G401.6 (cell line): ENCODE results near the gene AADAC.
"Not testable (repeated sequence)": the region's sequence is repeated elsewhere in the genome, so short reads cannot be mapped to it uniquely, and the experiment has no call there.

Experiments
- FAIRE-seq: peaks from 2 replicates; lab custom pipeline; 2012; peaks lifted over from hg19 to GRCh38; lab: Jason Lieb, UNC

AADAC gene, protein sequence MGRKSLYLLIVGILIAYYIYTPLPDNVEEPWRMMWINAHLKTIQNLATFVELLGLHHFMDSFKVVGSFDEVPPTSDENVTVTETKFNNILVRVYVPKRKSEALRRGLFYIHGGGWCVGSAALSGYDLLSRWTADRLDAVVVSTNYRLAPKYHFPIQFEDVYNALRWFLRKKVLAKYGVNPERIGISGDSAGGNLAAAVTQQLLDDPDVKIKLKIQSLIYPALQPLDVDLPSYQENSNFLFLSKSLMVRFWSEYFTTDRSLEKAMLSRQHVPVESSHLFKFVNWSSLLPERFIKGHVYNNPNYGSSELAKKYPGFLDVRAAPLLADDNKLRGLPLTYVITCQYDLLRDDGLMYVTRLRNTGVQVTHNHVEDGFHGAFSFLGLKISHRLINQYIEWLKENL

GRCh38 chr3:151813799-151814198 lies at the start of gene AADAC:
TSS of gene AADAC (plus strand) at chr3:151814116. CDS start at chr3:151814163, 47 bp downstream.
- FAIRE-seq: no peak

- FAIRE-seq: not testable (repeated sequence)
Measured at GRCh38 chr3:151764699-151765098, 49.2 kb upstream of the AADAC start.

- FAIRE-seq: no peak
Measured at GRCh38 chr3:151765685-151766084, 48.2 kb upstream of the AADAC start.

DNA sequence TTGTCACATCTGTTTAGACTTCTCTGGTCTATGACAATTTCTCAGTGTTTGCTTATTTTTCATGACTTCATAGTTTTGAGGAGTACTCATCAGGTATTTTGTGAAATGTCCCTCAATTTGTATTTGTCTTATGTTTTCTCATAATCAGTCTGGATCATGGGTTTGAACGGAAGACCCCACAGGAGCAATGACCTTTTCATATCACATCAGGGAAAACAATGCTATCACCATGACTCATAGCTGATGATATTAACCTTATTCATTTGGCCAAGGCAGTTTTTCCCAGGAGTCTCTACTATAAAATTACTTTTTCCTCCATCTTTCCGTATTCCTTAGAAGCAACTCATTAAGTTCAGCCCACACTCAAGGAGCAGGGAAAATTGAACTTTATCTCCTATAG lies 47.5 kb upstream of the AADAC start:
- no peak for FAIRE-seq

DNA sequence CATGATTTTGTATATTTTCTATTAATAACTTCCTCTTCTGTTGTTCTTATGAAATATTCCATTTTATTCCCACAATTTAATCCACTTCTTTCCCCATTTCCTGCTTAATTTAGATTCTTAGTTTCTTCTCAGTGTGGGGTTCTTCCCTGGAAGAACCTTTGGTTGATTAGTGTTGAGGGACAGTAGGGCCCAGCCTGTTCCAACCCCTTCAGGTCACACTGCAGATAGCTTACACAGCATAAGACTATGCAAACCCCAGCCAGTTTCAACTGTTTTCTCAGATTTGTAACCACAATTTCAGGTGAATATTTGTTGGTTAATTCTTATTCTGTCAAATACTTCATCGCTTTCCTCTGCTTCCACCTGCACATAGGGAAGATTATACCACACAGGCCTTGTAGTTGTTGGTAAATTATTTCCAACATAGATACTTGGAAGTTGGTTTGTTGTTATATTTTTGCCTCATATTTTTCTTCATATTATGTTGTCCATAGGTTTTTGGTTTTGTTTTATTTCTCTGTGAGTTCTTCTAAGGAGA lies 45.5 kb upstream of the AADAC start:
- no peak for FAIRE-seq

- no peak for FAIRE-seq
Measured at GRCh38 chr3:151769175-151769574, 44.7 kb upstream of the AADAC start.

DNA sequence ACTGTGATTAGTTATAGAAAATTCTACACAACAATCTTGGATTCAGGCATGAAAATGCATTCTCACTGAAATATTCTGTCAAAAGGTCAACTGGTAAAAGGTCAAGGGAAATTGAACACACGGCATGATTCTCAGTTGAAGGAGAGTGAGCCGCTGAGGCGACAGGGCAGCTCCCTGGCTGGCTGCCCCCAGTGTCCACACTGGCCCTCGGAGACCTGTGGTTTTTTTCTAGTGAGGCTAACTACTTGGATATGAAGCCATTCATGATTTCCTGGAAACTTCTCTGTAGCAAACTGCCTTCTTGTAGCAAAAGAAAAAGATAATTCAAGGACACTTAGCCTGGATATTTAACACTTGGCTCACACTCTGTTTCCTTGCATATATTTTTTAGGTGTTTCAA lies 43.0 kb upstream of the AADAC start:
- no peak for FAIRE-seq

DNA sequence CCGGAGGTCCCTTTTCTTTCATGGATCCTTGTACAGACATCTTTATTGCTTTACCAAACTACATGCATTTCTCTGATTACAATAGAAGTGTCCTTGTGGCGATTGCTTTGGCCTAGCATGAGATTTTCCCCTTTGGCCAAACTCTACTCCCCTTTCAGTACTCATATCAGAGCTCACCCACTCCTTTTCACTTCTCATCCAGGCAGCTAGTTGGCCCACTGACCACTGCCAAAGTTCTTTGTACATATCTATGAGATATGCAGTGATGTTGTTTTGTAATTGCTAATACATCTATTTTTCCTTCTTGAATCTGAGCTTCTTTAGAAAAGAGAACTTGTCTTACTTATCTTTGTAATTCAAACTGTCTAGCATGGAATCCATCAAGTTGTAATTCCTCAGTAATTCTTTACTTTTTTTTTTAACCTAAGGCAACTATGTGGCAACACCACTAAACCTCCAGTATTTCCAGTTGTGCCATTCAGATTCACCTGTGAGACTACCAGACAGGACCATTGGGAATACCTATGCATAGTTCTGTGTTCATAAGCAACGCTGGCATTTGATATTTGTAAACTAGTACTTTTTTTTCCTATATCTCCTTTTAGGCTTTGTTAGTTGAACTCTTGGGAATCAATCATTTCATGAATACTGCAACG lies 41.0 kb upstream of the AADAC start:
- FAIRE-seq: no peak

DNA sequence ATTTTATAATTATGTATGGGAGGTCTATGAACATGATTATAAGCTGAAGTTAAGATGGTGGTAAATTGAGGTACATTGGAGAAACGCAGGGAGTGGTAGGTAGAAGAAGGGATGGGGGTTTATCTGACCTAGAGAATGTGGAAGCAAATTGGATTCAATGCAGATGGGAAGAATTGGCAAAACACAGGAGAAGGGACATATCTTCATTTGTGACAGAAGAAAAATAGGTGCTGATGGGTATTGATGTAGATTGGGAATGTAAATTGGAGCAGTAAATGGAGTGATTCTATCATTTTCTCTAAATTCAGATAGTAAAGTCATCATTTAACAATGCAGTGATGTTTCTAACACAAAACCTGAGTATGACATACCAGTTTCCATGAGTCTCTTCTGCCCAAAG lies 39.7 kb upstream of the AADAC start:
- FAIRE-seq: no peak

DNA sequence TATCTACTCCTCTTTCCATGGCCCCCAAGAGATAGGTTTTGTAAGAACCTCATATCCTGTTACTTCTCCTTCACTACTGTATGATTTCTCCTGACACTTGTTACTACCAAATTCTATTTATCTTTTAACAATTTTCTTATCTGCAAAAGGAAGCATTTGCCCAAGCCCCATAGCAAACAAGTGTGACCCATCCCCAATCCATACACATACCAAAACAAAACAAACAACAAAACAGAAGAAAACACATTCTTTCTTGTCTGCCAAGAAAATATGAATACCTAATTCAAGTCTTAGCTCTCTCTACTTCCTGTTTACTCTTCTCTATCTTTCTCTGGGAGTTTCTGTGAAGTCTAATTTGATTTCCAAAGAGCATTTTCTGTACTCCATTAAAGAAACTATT lies 39.0 kb upstream of the AADAC start:
- FAIRE-seq: no peak

DNA sequence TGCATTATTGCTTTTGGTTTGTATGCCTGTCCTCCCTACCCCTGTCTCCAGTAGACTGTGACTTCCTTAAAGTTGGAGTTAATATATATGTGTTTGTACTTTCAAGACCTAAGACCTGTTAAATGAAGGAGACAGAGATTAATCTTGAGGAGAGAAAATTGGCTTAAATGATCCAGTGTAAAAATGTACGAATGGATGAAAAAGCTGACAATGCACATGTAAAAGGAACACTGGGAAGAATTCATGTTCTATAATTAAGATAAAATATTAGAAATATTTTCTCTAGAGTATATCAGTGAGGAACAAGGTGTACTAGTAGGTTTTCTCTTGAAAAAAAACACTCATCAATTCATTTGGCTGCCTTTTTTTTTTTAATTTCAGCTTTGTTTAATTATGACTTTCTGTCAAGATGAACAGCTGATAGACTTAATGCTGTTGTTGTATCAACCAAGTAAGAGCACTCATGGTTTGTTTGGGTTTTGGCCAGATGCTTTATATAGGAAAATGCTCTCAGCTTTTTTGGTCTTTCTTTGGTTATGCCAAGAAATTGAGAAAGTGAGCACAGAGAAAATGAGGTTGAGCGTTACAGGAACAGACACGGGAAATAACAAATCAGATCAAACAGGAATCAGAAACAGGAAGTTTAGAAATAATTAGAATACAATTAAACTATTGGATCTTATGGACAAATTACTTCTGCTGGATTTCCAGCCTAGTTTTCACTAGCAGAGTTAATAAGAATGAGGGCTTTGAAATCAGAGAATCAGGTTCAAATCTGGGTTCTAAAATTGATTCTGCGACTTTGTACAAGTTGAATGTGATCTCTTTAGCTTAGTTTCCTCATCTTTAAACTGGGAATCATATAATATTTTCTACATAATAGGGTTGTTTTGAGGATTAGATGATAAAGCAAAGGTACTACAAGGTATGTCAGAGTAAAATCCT lies 38.3 kb upstream of the AADAC start:
- FAIRE-seq: no peak

GRCh38 chr3:151776259-151776740 lies 37.6 kb upstream of the AADAC start:
- no peak for FAIRE-seq

DNA sequence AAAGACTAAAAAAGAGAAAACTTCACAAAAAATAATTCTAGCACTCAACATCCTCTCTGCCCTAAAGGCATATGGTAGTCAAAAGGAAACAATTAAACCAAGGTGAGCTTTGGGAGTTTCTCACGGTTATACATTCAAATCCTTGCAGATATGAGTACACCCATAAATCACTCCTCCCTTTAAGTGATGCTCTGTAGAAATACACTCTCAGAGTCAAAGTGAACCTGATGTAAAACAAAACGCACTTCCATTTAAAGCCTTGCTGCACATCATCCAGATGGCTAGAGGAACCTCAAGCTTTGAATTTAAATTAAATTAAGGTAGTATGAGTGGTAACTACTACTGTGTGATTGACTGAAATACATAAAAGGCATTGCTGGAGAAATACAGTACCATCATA lies 36.0 kb upstream of the AADAC start:
- no peak for FAIRE-seq

DNA sequence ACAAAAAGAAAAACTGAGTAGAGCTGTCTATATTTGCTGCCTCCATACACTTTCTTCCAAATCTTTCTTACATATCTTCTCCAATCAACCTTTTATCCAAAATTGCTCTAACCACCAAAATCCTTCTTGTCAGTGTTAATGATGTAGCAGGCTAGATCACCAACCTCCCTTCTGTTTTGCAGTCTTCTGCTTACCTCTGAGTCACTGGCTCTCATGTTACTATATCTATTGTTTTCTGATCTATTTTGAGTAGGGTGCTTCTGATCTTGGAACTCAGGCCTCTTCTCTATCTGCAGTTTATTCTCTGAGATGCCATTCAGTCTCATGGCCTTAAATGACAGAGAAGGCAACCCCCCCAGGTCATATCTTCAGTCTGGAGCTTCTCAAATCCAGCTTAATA lies 26.3 kb upstream of the AADAC start:
- no peak for FAIRE-seq

GRCh38 chr3:151788401-151788800 lies 25.5 kb upstream of the AADAC start:
- FAIRE-seq: no peak

- FAIRE-seq: no peak
Measured at GRCh38 chr3:151789853-151790463, 24.0 kb upstream of the AADAC start.

DNA sequence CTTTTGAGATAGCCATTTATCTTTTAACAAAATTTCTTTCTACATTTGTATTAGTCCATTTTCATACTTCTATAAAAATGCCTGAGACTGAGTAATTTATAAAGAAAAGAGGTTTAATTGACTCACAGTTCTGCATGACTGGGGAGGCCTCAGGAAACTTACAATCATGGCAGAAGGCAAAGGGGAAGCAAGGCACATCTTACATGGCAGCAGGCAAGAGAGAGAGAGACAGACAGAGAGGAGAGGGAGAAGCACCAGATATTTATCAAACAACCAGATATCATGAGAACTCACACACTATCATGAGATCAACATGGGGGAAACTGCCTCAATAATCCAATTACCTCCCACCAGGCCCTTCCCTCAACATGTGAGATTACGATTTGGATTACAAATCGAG lies 23.2 kb upstream of the AADAC start:
- FAIRE-seq: not testable (repeated sequence)

- FAIRE-seq: no peak
Measured at GRCh38 chr3:151792411-151792810, 21.5 kb upstream of the AADAC start.

DNA sequence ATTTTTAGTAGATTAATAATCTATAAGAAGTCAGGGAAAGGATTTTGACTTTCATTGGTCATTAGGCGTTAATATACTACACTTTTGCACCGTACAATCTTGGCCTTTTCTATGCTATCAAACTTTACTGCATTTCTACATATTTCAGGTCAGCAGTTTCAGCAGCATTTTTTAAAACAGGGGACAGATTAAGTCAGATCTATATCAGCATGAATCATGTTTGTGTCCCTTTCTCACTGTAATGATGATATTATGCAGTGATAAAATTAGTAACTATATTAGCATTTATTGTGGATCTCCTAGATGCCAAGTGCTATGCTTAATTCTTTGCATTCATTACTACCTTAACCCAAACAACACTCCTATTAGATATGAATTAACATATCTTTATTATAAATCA lies 20.3 kb upstream of the AADAC start:
- FAIRE-seq: no peak

- no peak for FAIRE-seq
Measured at GRCh38 chr3:151794080-151794479, 19.8 kb upstream of the AADAC start.

DNA sequence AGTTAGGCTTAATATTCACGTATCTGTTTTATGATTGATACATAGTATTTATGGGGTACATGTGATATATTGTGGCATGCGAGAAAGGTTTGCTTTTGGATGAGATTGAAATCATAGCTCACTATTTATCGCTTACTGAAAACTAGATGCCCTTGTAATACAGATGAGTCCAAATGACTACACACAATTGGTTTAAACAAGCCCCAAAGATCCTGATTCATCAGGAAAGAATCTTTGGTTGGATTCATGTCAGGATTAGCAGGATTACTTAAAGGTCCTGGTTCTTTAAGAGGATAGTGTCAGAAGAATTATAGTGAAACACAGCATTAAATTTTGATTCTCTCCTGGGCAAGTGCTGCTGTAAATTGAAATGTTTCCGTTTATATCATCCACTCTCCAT lies 18.6 kb upstream of the AADAC start:
- no peak for FAIRE-seq

DNA sequence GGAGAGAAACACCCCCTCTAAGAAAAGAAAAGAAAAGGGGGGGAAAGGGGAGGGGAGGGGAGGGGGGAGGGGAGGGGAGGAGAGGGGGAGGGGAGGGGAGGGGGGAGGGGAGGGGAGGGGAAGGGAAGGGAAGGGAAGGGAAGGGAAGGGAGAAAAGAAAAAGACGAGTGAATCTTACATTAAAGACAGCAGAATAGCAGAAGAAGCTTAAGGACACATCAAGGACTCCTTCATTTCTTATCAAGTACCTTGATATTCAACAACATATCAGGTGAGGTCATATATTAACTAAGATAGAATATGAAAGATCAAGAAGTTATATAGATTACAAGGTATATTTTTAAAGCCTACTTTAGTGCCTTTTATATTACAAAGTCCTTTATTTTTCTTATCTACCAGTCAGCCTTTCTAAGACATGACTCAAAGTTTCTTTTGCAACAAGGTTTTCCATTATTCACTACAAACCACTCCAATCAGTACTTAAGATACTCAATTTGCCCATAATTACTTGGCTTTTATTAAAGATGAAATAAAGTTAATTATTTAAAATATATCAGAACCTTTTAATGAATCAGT lies 17.7 kb upstream of the AADAC start:
- no peak for FAIRE-seq
